Hematopoietic multipotent progenitor cell treated with erythropoietin and hydrocortisone succinate and interleukin-3 and kit ligand, for 6 days (in vitro differentiated cells): Measurements from ENCODE around the gene MXRA7.
"Not testable (repeated sequence)": the region's sequence is repeated elsewhere in the genome, so short reads cannot be mapped to it uniquely, and the experiment has no call there.

Experiments used
- DNase-seq: peaks from one replicate; pipeline ENCODE4 v3.0.0-alpha.2; 2015

Gene MXRA7

GRCh38 chr17:76640550-76641380, 70.0 kb downstream of the MXRA7 start:
- peak; percentile 86 for DNase-seq

GRCh38 chr17:76638263-76638662, 72.5 kb downstream of the MXRA7 start:
- no peak for DNase-seq

GRCh38 chr17:76636486-76637206, 74.1 kb downstream of the MXRA7 start:
- not testable (repeated sequence) for DNase-seq

GRCh38 chr17:76635659-76636360, 75.0 kb downstream of the MXRA7 start:
- DNase-seq: no peak

GRCh38 chr17:76635039-76635438, 75.7 kb downstream of the MXRA7 start:
- no peak for DNase-seq

- no peak for DNase-seq
These were observed 77.0 kb downstream of the MXRA7 start for GRCh38 chr17:76633628-76634328.

GRCh38 chr17:76631821-76632565, 78.8 kb downstream of the MXRA7 start:
- no peak for DNase-seq

- no peak for DNase-seq
These were observed 80.6 kb downstream of the MXRA7 start for GRCh38 chr17:76630151-76630550.
